ENCODE measurements around the gene ZSWIM3. TPM values are rescaled to one million over a fixed set of nuclear protein-coding genes. Genes with fewer than 3 reads are reported as not detected.
A peak's percentile ranks its signal among the peaks of the same experiment; 100 is the strongest.

ZSWIM3 gene
- total and polyA plus RNA-seq, 2 of the 8 experiments (the other 6 are each of a cell fraction or from before 2014, with no cell fraction given): 5.5 to 6.9 TPM

DNA sequence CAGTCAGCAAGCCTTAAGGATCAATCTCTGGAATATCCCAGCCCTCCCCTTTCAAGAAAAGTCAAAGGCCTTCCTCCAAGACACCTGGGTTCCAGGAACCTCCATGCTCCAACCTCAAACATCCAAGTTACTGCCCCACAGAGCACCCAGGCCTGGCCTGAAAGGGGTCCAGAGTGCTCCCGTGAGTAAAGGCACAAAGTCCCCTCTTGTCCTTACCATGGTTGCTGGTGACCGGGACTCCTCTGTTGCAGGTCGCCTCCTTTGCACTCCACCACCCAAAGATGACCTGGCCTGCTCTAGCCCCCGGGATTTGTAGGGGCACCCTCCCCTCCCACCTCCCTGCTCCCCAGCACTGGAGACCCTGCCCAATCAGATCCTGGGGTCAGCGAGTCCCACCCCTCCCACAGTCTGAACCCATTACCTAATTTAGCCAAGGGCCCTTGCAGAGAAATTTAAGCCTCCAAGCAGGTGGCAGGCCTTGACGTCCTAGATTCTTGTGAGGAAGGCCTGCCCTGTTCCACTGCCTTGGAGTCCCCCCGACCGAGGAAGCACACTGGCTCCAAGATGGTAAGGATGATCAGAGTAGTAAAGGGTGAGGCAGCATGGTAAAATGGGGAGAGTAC lies 30.3 kb upstream of the ZSWIM3 start, which contains the start of gene TNNC2:
Gene TNNC2, minus strand, starts transcription at position 283 of the 623 bp plus-strand sequence. Its CDS starts 64 bp downstream, at position 219.
- H2BK120ac ChIP-seq (replicated peaks; ENCODE audit: low read depth, low read length): no peak within 1 kb of the TSS
- no peak within 1 kb of the TSS for H2BK5ac ChIP-seq (ENCODE audit: low read depth, low read length)
- no peak within 1 kb of the TSS for H3K9ac ChIP-seq (replicated peaks in 1 of 4; ENCODE audit: extremely low read depth in 1 of 4, low read depth in 3 of 4, low read length in 3 of 4)
- peak within 1 kb of the TSS; percentile 57 for H4K8ac ChIP-seq (ENCODE audit: extremely low read depth, insufficient read depth, low read length)
- no peak within 1 kb of the TSS for H2BK15ac ChIP-seq (ENCODE audit: low read length)
- H3K27me3 ChIP-seq (replicated peaks in 1 of 4; ENCODE audit: control insufficient read depth in 3 of 4, extremely low read depth in 1 of 4, insufficient read depth in 3 of 4, low read length in 3 of 4): peaks cover 0 to 12% (median 10%) of the 10 kb centered on the region in 4 experiments; a peak in 4 of 7 replicates
- H2AFZ ChIP-seq (ENCODE audit: low read length): no peak within 1 kb of the TSS
- H3K4me1 ChIP-seq (replicated peaks in 1 of 4; ENCODE audit: control insufficient read depth in 3 of 4, insufficient read depth in 4 of 4, low read length in 3 of 4): peaks cover 0 to 12% (median 5%) of the 10 kb centered on the region in 4 experiments; a peak in 6 of 7 replicates
- H3K14ac ChIP-seq (ENCODE audit: insufficient read length): no peak within 1 kb of the TSS
- H3K18ac ChIP-seq (ENCODE audit: extremely low read depth, low read length): no peak within 1 kb of the TSS
- H3K36me3 ChIP-seq (ENCODE audit: control insufficient read depth in 2 of 4, insufficient read depth in 4 of 4, low read length in 3 of 4): no peaks in the 10 kb centered on the region; a peak in 1 of 8 replicates
- no peaks in the 10 kb centered on the region for H3K79me1 ChIP-seq (ENCODE audit: low read depth, low read length)
- peak within 1 kb of the TSS; percentile 62 for H2BK20ac ChIP-seq (ENCODE audit: low read length)
- H3K79me2 ChIP-seq (ENCODE audit: control insufficient read depth in 1 of 2, insufficient read depth in 2 of 2, low read length in 2 of 2): no peaks in the 10 kb centered on the region
- H2BK12ac ChIP-seq (ENCODE audit: low read depth, low read length): 0 out of 2 replicates have a peak within 1 kb of the TSS, but pooled peaks have one; percentile 19
- DNase-seq (ENCODE audit: low read depth in 1 of 2, low spot score in 2 of 2): no peak
- H3K23me2 ChIP-seq (ENCODE audit: low read depth, low read length): peaks cover 2% of the 10 kb centered on the region; the same call in 1 of the 2 replicates
- ChIA-PET CTCF (ENCODE audit: partially characterized antibody) (interaction anchor here (0.8 to 1.5 kb wide), 3 partner anchors 11 to 142 kb away, joined by 4 to 8 read pairs (median 5); no protein-coding TSS in a partner anchor), POLR2A (ENCODE audit: partially characterized antibody) (interaction anchor here (0.9 to 11.0 kb wide), 4 partner anchors 13 to 107 kb away, joined by 4 to 96 read pairs (median 20); partner anchors contain the start of genes PCIF1 and UBE2C)
- H3K27ac ChIP-seq (ENCODE audit: low read depth, low read length): no peak within 1 kb of the TSS
- H3K23ac ChIP-seq (ENCODE audit: insufficient read length): no peak within 1 kb of the TSS
- no peaks in the 10 kb centered on the region for H4K20me1 ChIP-seq (replicated peaks in 1 of 2; ENCODE audit: control insufficient read depth in 1 of 2, insufficient read depth in 2 of 2, low read length in 2 of 2)
- FAIRE-seq: no peak
- H4K91ac ChIP-seq (replicated peaks; ENCODE audit: insufficient read length, low read length): peak within 1 kb of the TSS; percentile 36
- no peak within 1 kb of the TSS for H3K4me3 ChIP-seq (ENCODE audit: extremely low read depth in 1 of 4, insufficient read depth in 2 of 4, low read depth in 3 of 4, low read length in 4 of 4)
- WGBS, 2 experiments (ENCODE audit: extremely low coverage in 1 of 2, insufficient coverage in 1 of 2, insufficient read length in 1 of 2, insufficient replicate concordance in 2 of 2, low coverage in 1 of 2, low lambda C conversion rate in 2 of 2, missing lambda C conversion rate in 1 of 2): 93% methylated on average over 8 of the region's 8 CpGs; no CpG with 5 or more reads in 1 of the 2 experiments
- H3K56ac ChIP-seq (replicated peaks; ENCODE audit: insufficient read length, low read depth, low read length): no peak within 1 kb of the TSS
- no peak within 1 kb of the TSS for H2AK5ac ChIP-seq (ENCODE audit: low read depth, low read length)
- no peak within 1 kb of the TSS for H3K4ac ChIP-seq (replicated peaks; ENCODE audit: insufficient read length, low read depth, low read length)
- H3K4me2 ChIP-seq (ENCODE audit: insufficient read depth in 1 of 2, low read depth in 2 of 2, low read length in 2 of 2): no peak within 1 kb of the TSS
- no peak within 1 kb of the TSS for H4K5ac ChIP-seq (ENCODE audit: insufficient read length, low read depth, low read length)
- H3K9me3 ChIP-seq (ENCODE audit: insufficient read depth in 2 of 2, low read depth in 1 of 2, low read length in 1 of 2): no peaks in the 10 kb centered on the region
- TF ChIP-seq EGR1 (IDR thresholded peaks at IDR 0.05; ENCODE audit: borderline replicate concordance, low read depth, low read length) (no peak), SUZ12 (IDR thresholded peaks at IDR 0.05; ENCODE audit: low read length) (no peak), CHD2 (IDR thresholded peaks at IDR 0.05; ENCODE audit: low read length) (no peak), SP1 (IDR thresholded peaks at IDR 0.05; ENCODE audit: low read depth, low read length) (no peak), CBX5 (IDR thresholded peaks at IDR 0.05; ENCODE audit: low read depth, low read length) (no peak), FOSL1 (IDR thresholded peaks at IDR 0.05; ENCODE audit: insufficient read depth, low read depth, low read length) (no peak), CEBPB (IDR thresholded peaks at IDR 0.05; ENCODE audit: low read depth, low read length) (no peak), POLR2A (IDR thresholded peaks at IDR 0.05; ENCODE audit: control extremely low read depth in 1 of 2, low read depth in 2 of 2, low read length in 2 of 2) (no peak)
